T47D (cell line): ENCODE results near the gene GAL3ST1.
"Not testable (repeated sequence)": the region's sequence is repeated elsewhere in the genome, so short reads cannot be mapped to it uniquely, and the experiment has no call there.

ENCODE experiments used
- DNase-seq, 2 experiments: peaks; one replicate each; pipeline versions ENCODE4 v3.0.0 to v3.0.0-alpha.2; 2011 to 2012; ENCODE audit warnings: low read depth in 1 of 2, low spot score in 1 of 2
- JUND ChIP-seq: IDR thresholded peaks from 2 replicates; pipeline ENCODE4 v1.6.1; 2012; ENCODE audit warnings: low read depth
- in situ Hi-C: cut with HindIII; loops from 2 replicates; pipeline ENCODE4 v1.10.0; 2016; ENCODE audit warnings: low sequenced_read_pairs, low pct_unique_long_range_greater_than_20kb

Gene GAL3ST1

DNA sequence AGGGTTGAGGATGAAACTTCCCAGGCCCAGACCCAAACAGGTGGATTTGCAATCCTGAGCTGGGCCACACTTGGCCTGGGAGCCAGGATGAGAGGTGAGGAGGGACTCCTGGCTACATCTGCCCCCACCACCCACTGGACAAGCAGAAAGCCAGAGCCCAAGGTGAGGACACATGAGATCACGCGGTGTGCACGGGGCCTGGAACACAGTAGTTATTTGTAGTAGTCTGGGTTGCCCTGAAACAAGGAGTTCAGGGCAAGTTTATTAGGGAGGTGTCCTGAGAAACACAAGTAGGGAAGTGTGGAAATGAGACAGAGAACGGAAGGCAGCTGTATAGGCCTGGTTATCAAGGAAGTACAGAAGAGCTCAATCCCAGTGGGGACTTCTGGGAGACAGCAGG is 27.3 kb downstream of the GAL3ST1 start:
- no peak for TF ChIP-seq JUND
- DNase-seq = no peak
- in situ Hi-C loops = no loop called here

GRCh38 chr22:30546616-30547015 is 27.8 kb downstream of the GAL3ST1 start, which contains the start of gene SEC14L6:
SEC14L6 (minus strand) TSS chr22:30546741; CDS start chr22:30546682, 59 bp downstream.
- TF ChIP-seq JUND = no peak
- DNase-seq = no peak
- in situ Hi-C loops = no loop called here

DNA sequence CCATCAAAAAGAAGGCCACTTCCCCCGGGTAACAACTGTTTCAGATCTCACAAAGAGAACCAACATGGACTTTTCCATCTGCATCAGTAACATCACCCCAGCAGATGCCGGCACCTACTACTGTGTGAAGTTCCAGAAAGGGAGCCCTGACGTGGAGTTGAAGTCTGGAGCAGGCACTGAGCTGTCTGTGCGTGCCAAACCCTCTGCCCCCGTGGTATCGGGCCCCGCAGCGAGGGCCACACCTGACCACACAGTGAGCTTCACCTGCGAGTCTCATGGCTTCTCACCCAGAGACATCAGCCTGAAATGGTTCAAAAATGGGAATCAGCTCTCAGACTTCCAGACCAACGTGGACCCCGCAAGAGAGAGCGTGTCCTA is 31.7 kb downstream of the GAL3ST1 start:
- TF ChIP-seq JUND = no peak
- in situ Hi-C loops = no loop called here
- DNase-seq = no peak

- no peak for DNase-seq
Measured at GRCh38 chr22:30541961-30542810, 32.3 kb downstream of the GAL3ST1 start.

GRCh38 chr22:30541511-30541910 is 33.0 kb downstream of the GAL3ST1 start:
- in situ Hi-C loops, DNase-seq: not testable (repeated sequence)

More at GRCh38 chr22:30541961-30542810, 32.3 kb downstream of the GAL3ST1 start:
- in situ Hi-C loops = no loop called here
- TF ChIP-seq JUND = no peak

- in situ Hi-C loops = no loop called here
- no peak for DNase-seq
- TF ChIP-seq JUND = no peak
Measured at GRCh38 chr22:30539368-30539767, 35.1 kb downstream of the GAL3ST1 start.

- no peak for TF ChIP-seq JUND
- in situ Hi-C loops = no loop called here
- DNase-seq = peak in 1 of 2 experiments; percentile 25
Measured at GRCh38 chr22:30538280-30538679, 36.2 kb downstream of the GAL3ST1 start.

GRCh38 chr22:30537083-30537731 is 37.3 kb downstream of the GAL3ST1 start:
- no peak for TF ChIP-seq JUND

DNA sequence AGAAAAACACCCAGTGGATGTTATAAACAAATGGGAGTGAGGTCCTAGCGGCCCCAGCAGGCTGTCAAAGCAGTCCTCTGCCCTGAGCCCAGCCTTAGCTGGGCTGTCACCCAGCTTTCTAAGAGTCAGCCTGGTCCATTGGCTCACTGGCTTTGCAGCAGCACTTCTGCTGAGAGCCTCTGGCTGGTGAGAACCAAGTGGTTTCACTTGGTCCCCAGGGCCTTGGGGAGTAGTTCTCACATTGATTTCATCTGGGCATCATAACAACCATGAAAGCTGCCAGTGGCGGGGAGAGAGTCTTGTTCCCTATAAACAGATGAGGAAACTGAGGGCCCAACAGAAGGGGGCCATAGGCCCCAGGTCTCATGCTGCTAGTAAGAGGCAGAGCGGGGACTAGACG is 39.3 kb downstream of the GAL3ST1 start:
- no peak for TF ChIP-seq JUND
- peak in 1 of 2 experiments; percentile 44 for DNase-seq
- in situ Hi-C loops = no loop called here

More at GRCh38 chr22:30537083-30537731, 37.3 kb downstream of the GAL3ST1 start:
- DNase-seq = no peak
- in situ Hi-C loops = no loop called here

- no peak for DNase-seq
- no peak for TF ChIP-seq JUND
- in situ Hi-C loops = no loop called here
Measured at GRCh38 chr22:30531651-30532608, 42.5 kb downstream of the GAL3ST1 start.

DNA sequence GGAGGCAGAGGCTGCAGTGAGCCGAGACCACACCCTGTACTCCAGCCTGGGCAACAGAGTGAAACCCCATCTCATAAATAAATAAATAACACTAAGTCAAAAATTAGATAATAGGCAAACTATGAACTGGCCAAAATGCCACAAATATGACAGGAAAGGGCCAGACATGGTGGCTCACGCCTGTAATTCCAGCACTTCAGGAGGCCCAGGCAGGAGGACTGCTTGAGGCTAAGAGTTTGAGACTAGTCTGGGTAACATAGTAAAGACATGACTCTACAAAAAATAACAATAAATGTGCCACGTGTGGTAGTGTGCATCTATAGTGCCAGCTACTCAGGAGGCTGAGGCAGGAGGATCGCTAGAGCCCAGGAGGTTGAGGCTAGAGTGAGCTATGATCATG is 47.8 kb downstream of the GAL3ST1 start:
- in situ Hi-C loops = no loop called here
- DNase-seq = no peak
- no peak for TF ChIP-seq JUND

DNA sequence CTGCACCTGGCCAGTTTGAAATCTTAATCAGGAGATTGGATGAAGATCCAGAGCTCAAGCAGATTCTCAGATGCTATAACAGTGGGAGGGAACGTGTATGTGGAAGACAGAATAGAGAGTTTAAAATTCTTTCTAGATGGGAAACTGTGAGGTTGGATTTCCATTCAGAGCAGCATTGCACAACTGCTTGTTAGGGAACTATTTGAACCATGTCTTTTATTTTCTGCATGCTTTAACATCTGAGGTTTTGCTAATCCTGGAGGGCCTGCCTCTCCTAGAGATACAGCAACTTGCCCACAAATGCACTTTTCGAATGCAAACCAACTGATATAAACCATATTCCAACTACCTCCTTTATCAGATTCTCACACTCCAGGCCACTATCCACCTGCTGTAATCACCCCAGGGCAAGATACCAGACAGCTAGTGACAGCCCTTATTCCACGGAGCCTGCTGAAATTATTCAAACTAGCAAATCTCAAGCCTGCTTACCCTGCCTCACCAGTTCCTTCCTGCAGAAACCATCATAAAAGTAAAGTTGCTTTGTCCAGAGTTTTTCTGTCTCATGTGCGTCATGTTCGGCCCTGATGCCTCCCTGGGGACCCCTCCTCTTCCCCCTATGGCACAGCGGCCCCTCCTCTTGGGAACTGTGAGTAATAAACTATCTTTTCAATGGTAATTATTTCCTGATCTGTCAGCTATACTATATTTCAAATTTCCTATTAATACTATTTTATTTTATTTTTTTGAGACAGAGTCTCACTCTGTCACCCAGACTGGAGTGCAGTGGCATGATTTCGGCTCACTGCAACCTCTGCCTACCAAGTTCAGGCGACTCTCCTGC is 50.6 kb downstream of the GAL3ST1 start:
- TF ChIP-seq JUND = no peak
- in situ Hi-C loops = no loop called here
- DNase-seq = no peak
